Caco-2 (cell line): ENCODE measurements around the gene THRB. TPM values are rescaled to one million over a fixed set of nuclear protein-coding genes. Genes with fewer than 3 reads are reported as not detected.

Experiments used
- BruUV-seq: library from RNA; stranded (reverse); fragments of 400-500 nt; replicated peaks from 2 replicates; lab custom pipeline; 2021; lab: Mats Ljungman, UMichigan
- CTCF ChIA-PET: fragments of 300-600 bp; sonication (Branson Sonifier 250); formaldehyde crosslinking; loops from one replicate; lab custom pipeline; 2022; ENCODE audit warnings: antibody characterized with exemption; lab: Charles Lee
- POLR2A ChIA-PET: fragments of 300-600 bp; sonication (Branson Sonifier 250); formaldehyde crosslinking; loops from one replicate; lab custom pipeline; 2022; ENCODE audit warnings: antibody characterized with exemption; lab: Charles Lee
- DNase-seq, 2 experiments: peaks; one replicate each; pipeline versions ENCODE4 v3.0.0 to v3.0.0-alpha.2; 2020 to 2022
- H3K27me3 ChIP-seq: replicated peaks from 2 replicates; pipeline ENCODE4 v1.6.0; 2011; ENCODE audit warnings: low read length; ENCODE audit not compliant: control insufficient read depth, insufficient read depth
- H3K36me3 ChIP-seq: 2 replicates; pipeline ENCODE4 v1.5.1; 2011; ENCODE audit warnings: low read length; ENCODE audit not compliant: control insufficient read depth, insufficient read depth
- H3K4me1 ChIP-seq: fragments of 250-450 bp; sonication (Bioruptor Pico); 2 replicates; pipeline ENCODE4 v1.5.1; 2020; ENCODE audit warnings: mild to moderate bottlenecking
- H3K4me3 ChIP-seq: 2 replicates; pipeline ENCODE4 v1.5.1; 2011; ENCODE audit warnings: low read depth, mild to moderate bottlenecking, control low read depth, low read length
- H3K9me3 ChIP-seq: fragments of 250-450 bp; sonication (Bioruptor Pico); 2 replicates; pipeline ENCODE4 v1.5.1; 2020; ENCODE audit warnings: mild to moderate bottlenecking, moderate library complexity
- H3K27ac Mint-ChIP-seq: one replicate; pipeline ENCODE4 v1.8.0; 2022; ENCODE audit warnings: mixed read lengths; ENCODE audit not compliant: unreplicated experiment
- H3K27me3 Mint-ChIP-seq: one replicate; pipeline ENCODE4 v1.8.0; 2022; ENCODE audit warnings: mixed read lengths; ENCODE audit not compliant: insufficient read depth, unreplicated experiment
- H3K36me3 Mint-ChIP-seq: one replicate; pipeline ENCODE4 v1.8.0; 2022; ENCODE audit warnings: mild to moderate bottlenecking, mixed read lengths; ENCODE audit not compliant: insufficient read depth, unreplicated experiment
- H3K4me1 Mint-ChIP-seq: one replicate; pipeline ENCODE4 v1.8.0; 2022; ENCODE audit warnings: low read depth, mixed read lengths; ENCODE audit not compliant: unreplicated experiment
- H3K4me3 Mint-ChIP-seq: one replicate; pipeline ENCODE4 v1.8.0; 2022; ENCODE audit warnings: mild to moderate bottlenecking, moderate library complexity, mixed read lengths; ENCODE audit not compliant: unreplicated experiment
- H3K9me3 Mint-ChIP-seq: one replicate; pipeline ENCODE4 v1.8.0; 2022; ENCODE audit warnings: mixed read lengths; ENCODE audit not compliant: unreplicated experiment
- intact Hi-C: fragments of 100-400 bp; cut with micrococcal nuclease; formaldehyde crosslinking; loops from one replicate; pipeline ENCODE4 v1.10.0; 2022; ENCODE audit not compliant: unreplicated experiment
- total RNA-seq: library from RNA; stranded (reverse); gene quantifications from 2 replicates; pipeline ENCODE4 v1.2.3, GENCODE V29; 2022
- TF ChIP-seq, protein P1 (sequence below), 2 experiments: fragments of 200-600 bp in 1 of 2; IDR thresholded peaks; 1 replicate in 1 of 2; 2 replicates in 1 of 2; pipeline versions ENCODE4 v1.5.1 to v1.8.0; 2011 to 2022; ENCODE audit warnings: antibody characterized with exemption in 1 of 2, control low read depth in 1 of 2, inconsistent platforms in 1 of 2, low read depth in 1 of 2, low read length in 1 of 2, mild to moderate bottlenecking in 1 of 2, moderate library complexity in 1 of 2; ENCODE audit not compliant: insufficient read depth in 1 of 2, severe bottlenecking in 1 of 2, unreplicated experiment in 1 of 2

THRB gene
- total RNA-seq, 1 experiment from 2014 or later: 19.4 TPM

DNA sequence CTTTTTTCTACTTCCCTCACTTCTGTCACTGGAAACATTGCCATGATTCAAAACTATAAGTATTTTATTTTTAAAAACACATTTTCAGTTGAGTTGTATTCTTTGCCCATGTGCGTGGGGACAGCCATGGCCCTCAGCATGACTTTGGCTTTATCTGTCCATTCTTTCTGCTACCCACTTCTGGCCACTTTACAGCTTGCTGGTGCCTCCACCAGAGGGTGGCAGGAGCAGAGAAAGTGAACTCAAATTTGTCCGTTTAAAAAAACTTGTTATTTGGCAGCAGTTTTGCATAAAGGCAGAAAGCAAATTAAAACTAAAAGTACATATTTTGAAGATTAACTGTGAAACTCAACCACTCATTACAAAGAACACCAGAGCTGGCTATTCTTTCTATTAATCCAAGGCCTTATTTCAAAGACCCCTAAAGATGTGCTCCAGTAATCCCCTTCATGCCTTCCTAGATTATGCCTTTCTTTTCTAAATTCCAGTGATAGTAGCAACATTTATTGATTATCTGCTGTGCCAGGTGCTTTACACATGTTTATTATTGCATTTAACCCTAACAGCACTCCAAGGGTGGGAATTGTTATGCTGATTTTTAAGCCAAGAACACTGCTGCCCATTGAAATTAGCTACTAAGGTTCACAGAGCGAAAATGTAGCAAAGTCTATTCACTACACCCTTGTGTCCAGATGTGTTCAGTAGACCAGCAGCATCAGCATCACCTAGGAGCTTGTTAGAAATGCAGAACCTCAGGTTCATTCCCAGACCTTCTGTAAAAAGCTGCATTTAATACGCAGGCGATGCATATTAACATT is 134.8 kb downstream of the THRB start:
- Histone ChIP-seq H3K9me3 (no peaks in the 10 kb centered on the region), H3K4me1 (peaks cover 17% of the 10 kb centered on the region), H3K36me3 (no peaks in the 10 kb centered on the region; the same call in 1 of the 2 replicates), H3K4me3 (no peak overlapping the region), H3K27me3 (no peaks in the 10 kb centered on the region)
- DNase-seq: peak in 1 of 2 experiments; percentile 12
- H3K9me3 Mint-ChIP-seq: no peaks in the 10 kb centered on the region
- BruUV-seq: no TSS peak
- peaks cover 11% of the 10 kb centered on the region for H3K4me1 Mint-ChIP-seq
- intact Hi-C loops: loop anchor here (1.0 to 10.0 kb wide), 2 partner anchors 136 to 285 kb away; no protein-coding TSS in a partner anchor
- no peaks in the 10 kb centered on the region for H3K36me3 Mint-ChIP-seq
- TF ChIP-seq, protein P1, sequence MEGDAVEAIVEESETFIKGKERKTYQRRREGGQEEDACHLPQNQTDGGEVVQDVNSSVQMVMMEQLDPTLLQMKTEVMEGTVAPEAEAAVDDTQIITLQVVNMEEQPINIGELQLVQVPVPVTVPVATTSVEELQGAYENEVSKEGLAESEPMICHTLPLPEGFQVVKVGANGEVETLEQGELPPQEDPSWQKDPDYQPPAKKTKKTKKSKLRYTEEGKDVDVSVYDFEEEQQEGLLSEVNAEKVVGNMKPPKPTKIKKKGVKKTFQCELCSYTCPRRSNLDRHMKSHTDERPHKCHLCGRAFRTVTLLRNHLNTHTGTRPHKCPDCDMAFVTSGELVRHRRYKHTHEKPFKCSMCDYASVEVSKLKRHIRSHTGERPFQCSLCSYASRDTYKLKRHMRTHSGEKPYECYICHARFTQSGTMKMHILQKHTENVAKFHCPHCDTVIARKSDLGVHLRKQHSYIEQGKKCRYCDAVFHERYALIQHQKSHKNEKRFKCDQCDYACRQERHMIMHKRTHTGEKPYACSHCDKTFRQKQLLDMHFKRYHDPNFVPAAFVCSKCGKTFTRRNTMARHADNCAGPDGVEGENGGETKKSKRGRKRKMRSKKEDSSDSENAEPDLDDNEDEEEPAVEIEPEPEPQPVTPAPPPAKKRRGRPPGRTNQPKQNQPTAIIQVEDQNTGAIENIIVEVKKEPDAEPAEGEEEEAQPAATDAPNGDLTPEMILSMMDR (IDR thresholded peaks at IDR 0.05; ENCODE audit: insufficient read depth in 1 of 2, low read depth in 1 of 2, low read length in 1 of 2, severe bottlenecking in 1 of 2, unreplicated experiment in 1 of 2): peak in 1 of 2 experiments; percentile 40
- H3K27me3 Mint-ChIP-seq: no peaks in the 10 kb centered on the region
- ChIA-PET POLR2A (no interaction called here), CTCF (interaction anchor here (0.6 to 0.7 kb wide), 2 partner anchors 137 kb away, joined by 3 to 4 read pairs; no protein-coding TSS in a partner anchor)
- no peak overlapping the region for H3K4me3 Mint-ChIP-seq
- H3K27ac Mint-ChIP-seq: no peak overlapping the region

DNA sequence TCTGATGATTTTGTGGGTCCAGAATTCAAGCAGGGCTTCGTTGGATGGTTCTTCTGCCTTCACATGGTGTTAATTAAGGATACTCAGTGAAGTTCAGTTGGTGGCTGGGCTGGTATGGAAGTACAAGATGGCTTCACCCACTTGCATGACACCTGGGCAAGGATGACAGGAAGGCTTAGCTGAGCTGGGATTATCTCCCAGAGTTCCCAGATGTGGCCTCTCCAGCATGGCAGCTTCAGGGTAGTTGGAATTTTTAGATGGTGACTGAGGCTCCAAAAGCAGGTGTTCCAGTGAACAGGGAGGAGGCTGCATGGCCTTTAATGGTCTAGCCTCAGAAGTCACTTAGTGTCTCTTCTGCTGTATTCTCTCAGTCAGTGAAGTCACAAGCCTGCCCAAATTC is 135.5 kb downstream of the THRB start:
- no peak overlapping the region for H3K4me3 Mint-ChIP-seq
- peaks cover 11% of the 10 kb centered on the region for H3K4me1 Mint-ChIP-seq
- H3K36me3 Mint-ChIP-seq: peaks cover 6% of the 10 kb centered on the region
- intact Hi-C loops: loop anchor here (1.0 kb wide), 1 partner anchor 137 kb away; no protein-coding TSS in a partner anchor
- H3K27ac Mint-ChIP-seq: no peak overlapping the region
- no peaks in the 10 kb centered on the region; the same call in 1 of the 2 replicates for H3K36me3 ChIP-seq
- ChIA-PET POLR2A (no interaction called here), CTCF (interaction anchor here (0.7 kb wide), 1 partner anchor 138 kb away, joined by 3 read pairs; no protein-coding TSS in a partner anchor)
- TF ChIP-seq, protein P1 (IDR thresholded peaks at IDR 0.05; ENCODE audit: insufficient read depth in 1 of 2, low read depth in 1 of 2, low read length in 1 of 2, severe bottlenecking in 1 of 2, unreplicated experiment in 1 of 2): no peak
- no peak for DNase-seq
- no peaks in the 10 kb centered on the region for H3K27me3 Mint-ChIP-seq
- H3K9me3 Mint-ChIP-seq: no peaks in the 10 kb centered on the region
- no peak overlapping the region for H3K4me3 ChIP-seq
- peaks cover 16% of the 10 kb centered on the region for H3K4me1 ChIP-seq
- H3K27me3 ChIP-seq: no peaks in the 10 kb centered on the region
- no TSS peak for BruUV-seq
- H3K9me3 ChIP-seq: no peaks in the 10 kb centered on the region

DNA sequence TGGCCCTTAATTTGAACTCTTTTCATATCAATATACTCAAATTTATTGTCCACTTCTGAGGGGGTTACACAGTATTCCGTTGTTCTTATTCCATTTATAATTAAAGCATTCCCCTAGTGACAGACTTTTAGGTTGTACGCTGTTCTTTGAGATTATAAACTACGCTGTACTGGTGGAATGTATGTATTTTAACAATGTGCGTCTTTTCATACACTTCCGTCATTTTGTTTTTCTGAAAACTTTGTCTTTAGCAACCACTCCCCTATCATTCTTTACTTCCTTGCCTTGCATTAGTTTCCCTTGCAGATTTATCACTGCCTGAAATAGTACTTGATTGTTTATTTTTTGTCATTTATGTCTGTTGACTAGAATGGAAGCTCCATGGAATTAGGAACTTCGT is 137.0 kb downstream of the THRB start:
- Mint-ChIP-seq H3K4me1 (peaks cover 7% of the 10 kb centered on the region), H3K9me3 (no peaks in the 10 kb centered on the region), H3K27me3 (no peaks in the 10 kb centered on the region), H3K36me3 (peaks cover 6% of the 10 kb centered on the region), H3K4me3 (no peak overlapping the region), H3K27ac (no peak overlapping the region)
- Histone ChIP-seq H3K36me3 (no peaks in the 10 kb centered on the region; the same call in 1 of the 2 replicates), H3K4me1 (peaks cover 1% of the 10 kb centered on the region; the same call in 1 of the 2 replicates), H3K9me3 (no peaks in the 10 kb centered on the region), H3K4me3 (no peak overlapping the region), H3K27me3 (no peaks in the 10 kb centered on the region)
- ChIA-PET POLR2A (no interaction called here), CTCF (no interaction called here)
- BruUV-seq: no TSS peak
- intact Hi-C loops: no loop called here
- TF ChIP-seq, protein P1 (IDR thresholded peaks at IDR 0.05; ENCODE audit: insufficient read depth in 1 of 2, low read depth in 1 of 2, low read length in 1 of 2, severe bottlenecking in 1 of 2, unreplicated experiment in 1 of 2): no peak
- no peak for DNase-seq
